K562 (cell line): ENCODE data around the gene GPR85. TPM values are rescaled to one million over a fixed set of nuclear protein-coding genes. Genes with fewer than 3 reads are reported as not detected.

ENCODE experiments used
- ARID1B ChIP-seq: fragments of 450-650 bp; IDR thresholded peaks from 2 replicates; pipeline ENCODE4 v1.6.1; 2016; ENCODE audit warnings: antibody characterized with exemption, mild to moderate bottlenecking, inconsistent platforms
- BRD4 ChIP-seq: fragments of 200-600 bp; sonication (generic); IDR thresholded peaks from 2 replicates; pipeline ENCODE4 v1.6.1; 2017; ENCODE audit warnings: inconsistent platforms
- COPS2 ChIP-seq: fragments of 450-650 bp; conservative IDR thresholded peaks from 2 replicates; pipeline ENCODE4 v1.6.1; 2016; ENCODE audit warnings: mild to moderate bottlenecking, moderate library complexity
- FOXA3 ChIP-seq, 2 experiments: fragments of 450-650 bp in 1 of 2; sonication (generic) in 1 of 2; formaldehyde crosslinking; IDR thresholded peaks in 1 of 2; conservative IDR thresholded peaks in 1 of 2; 2 replicates each; pipeline versions ENCODE4 v1.4.0 to v1.8.0; 2020 to 2022; ENCODE audit warnings: mild to moderate bottlenecking in 2 of 2, missing genetic modification reagents in 1 of 2
- IFI16 ChIP-seq: fragments of 250-450 bp; sonication (Bioruptor Pico); IDR thresholded peaks from 2 replicates; pipeline ENCODE4 v2.1.2; 2022; ENCODE audit warnings: mild to moderate bottlenecking, inconsistent platforms
- KDM2B ChIP-seq: fragments of 250-450 bp; sonication (Bioruptor Pico); IDR thresholded peaks from 2 replicates; pipeline ENCODE4 v1.8.0; 2021; ENCODE audit warnings: mild to moderate bottlenecking, moderate library complexity
- MAFK ChIP-seq: IDR thresholded peaks from 2 replicates; pipeline ENCODE4 v1.6.1; 2011; ENCODE audit warnings: low read length, improper control_type of control experiment
- MCM5 ChIP-seq: fragments of 450-650 bp; IDR thresholded peaks from 2 replicates; pipeline ENCODE4 v1.6.1; 2016; ENCODE audit warnings: low read depth
- RBM15 ChIP-seq: fragments of 200-400 bp; formaldehyde crosslinking; IDR thresholded peaks from 2 replicates; pipeline ENCODE4 v1.6.1; 2018; ENCODE audit warnings: mild to moderate bottlenecking, low read length, moderate library complexity; ENCODE audit not compliant: insufficient read depth
- RBM22 ChIP-seq: fragments of 200-400 bp; formaldehyde crosslinking; IDR thresholded peaks from 2 replicates; pipeline ENCODE4 v1.6.1; 2018; ENCODE audit warnings: low read length, low read depth; ENCODE audit not compliant: poor library complexity, severe bottlenecking
- SRSF7 ChIP-seq: fragments of 200-400 bp; formaldehyde crosslinking; optimal IDR thresholded peaks from 2 replicates; pipeline ENCODE3; 2017; ENCODE audit warnings: mild to moderate bottlenecking, low read depth, low read length
- TAF9B ChIP-seq: fragments of 450-650 bp; IDR thresholded peaks from 2 replicates; pipeline ENCODE4 v1.6.1; 2018; ENCODE audit warnings: mild to moderate bottlenecking; ENCODE audit not compliant: partially characterized antibody
- TRIM24 ChIP-seq, 2 experiments: fragments of 450-650 bp; IDR thresholded peaks; 2 replicates each; pipeline ENCODE4 v1.6.1; 2016
- ZNF134 ChIP-seq: fragments of 250-450 bp; sonication (Bioruptor Pico); conservative IDR thresholded peaks from 2 replicates; pipeline ENCODE4 v1.4.0; 2020
- ZNF217 ChIP-seq: sonication (generic); formaldehyde crosslinking; IDR thresholded peaks from 2 replicates; pipeline ENCODE4 v1.8.0; 2022; ENCODE audit warnings: mild to moderate bottlenecking, missing genetic modification reagents
- ZNF551 ChIP-seq: fragments of 250-450 bp; sonication (Bioruptor Pico); IDR thresholded peaks from 2 replicates; pipeline ENCODE4 v1.5.0; 2021; ENCODE audit warnings: mild to moderate bottlenecking, moderate library complexity
- ZNF75A ChIP-seq: fragments of 450-650 bp; formaldehyde crosslinking; IDR thresholded peaks from 2 replicates; pipeline ENCODE4 v1.4.0; 2020; ENCODE audit warnings: mild to moderate bottlenecking
- polyA plus RNA-seq, 8 experiments: library from polyadenylated mRNA; depleted of rRNA in 4 of 8; stranded (reverse) in 5 of 8; unstranded in 3 of 8; fragments of >200 nt; fragmentation: Nextera tagmentation in 2 of 8; fragmentation: Illumina TruSeq in 1 of 8; extraction: Ambion mirVana in 2 of 8; extraction: Trizol in 1 of 8; gene quantifications; 2 replicates each; pipeline versions ENCODE4 v1.2.1 to v1.2.3, GENCODE V29; 2011 to 2014; ENCODE audit warnings: inconsistent platforms in 1 of 8, missing spikeins in 1 of 8
- total RNA-seq, 7 experiments: library from RNA; depleted of rRNA in 6 of 7; stranded (reverse); fragments of >200 nt in 6 of 7; fragmentation: Illumina TruSeq in 2 of 7; extraction: Trizol in 2 of 7; gene quantifications; 2 replicates each; pipeline versions ENCODE4 v1.2.1 to v1.2.3, GENCODE V29; 2011 to 2021; ENCODE audit warnings: low replicate concordance in 1 of 7
- TF ChIP-seq, protein P1 (sequence below): sonication (generic); formaldehyde crosslinking; IDR thresholded peaks from 2 replicates; pipeline ENCODE4 v1.8.0; 2022; ENCODE audit warnings: mild to moderate bottlenecking, missing genetic modification reagents
- TF ChIP-seq, protein P2 (sequence below): fragments of 450-650 bp; formaldehyde crosslinking; IDR thresholded peaks from 2 replicates; pipeline ENCODE4 v1.4.0; 2020; ENCODE audit warnings: mild to moderate bottlenecking, moderate library complexity
- TF ChIP-seq, protein P3 (sequence below): fragments of 250-450 bp; sonication (Bioruptor Pico); IDR thresholded peaks from 2 replicates; pipeline ENCODE4 v1.4.0; 2020; ENCODE audit warnings: borderline replicate concordance
- TF ChIP-seq, protein P4 (sequence below): fragments of 450-650 bp; conservative IDR thresholded peaks from 2 replicates; pipeline ENCODE4 v1.6.1; 2016; ENCODE audit warnings: missing genetic modification characterization, low read depth, mild to moderate bottlenecking, missing compliant biosample characterization, moderate library complexity
- TF ChIP-seq, protein P5 (sequence below): sonication (generic); formaldehyde crosslinking; IDR thresholded peaks from 2 replicates; pipeline ENCODE4 v1.8.0; 2022; ENCODE audit warnings: missing genetic modification reagents, mild to moderate bottlenecking, borderline replicate concordance

Gene GPR85
- total and polyA plus RNA-seq, 9 of the 15 experiments (the other 6 are each of a cell fraction or from before 2014, with no cell fraction given) = 2.9 to 18.2 (median 4.0) TPM

DNA sequence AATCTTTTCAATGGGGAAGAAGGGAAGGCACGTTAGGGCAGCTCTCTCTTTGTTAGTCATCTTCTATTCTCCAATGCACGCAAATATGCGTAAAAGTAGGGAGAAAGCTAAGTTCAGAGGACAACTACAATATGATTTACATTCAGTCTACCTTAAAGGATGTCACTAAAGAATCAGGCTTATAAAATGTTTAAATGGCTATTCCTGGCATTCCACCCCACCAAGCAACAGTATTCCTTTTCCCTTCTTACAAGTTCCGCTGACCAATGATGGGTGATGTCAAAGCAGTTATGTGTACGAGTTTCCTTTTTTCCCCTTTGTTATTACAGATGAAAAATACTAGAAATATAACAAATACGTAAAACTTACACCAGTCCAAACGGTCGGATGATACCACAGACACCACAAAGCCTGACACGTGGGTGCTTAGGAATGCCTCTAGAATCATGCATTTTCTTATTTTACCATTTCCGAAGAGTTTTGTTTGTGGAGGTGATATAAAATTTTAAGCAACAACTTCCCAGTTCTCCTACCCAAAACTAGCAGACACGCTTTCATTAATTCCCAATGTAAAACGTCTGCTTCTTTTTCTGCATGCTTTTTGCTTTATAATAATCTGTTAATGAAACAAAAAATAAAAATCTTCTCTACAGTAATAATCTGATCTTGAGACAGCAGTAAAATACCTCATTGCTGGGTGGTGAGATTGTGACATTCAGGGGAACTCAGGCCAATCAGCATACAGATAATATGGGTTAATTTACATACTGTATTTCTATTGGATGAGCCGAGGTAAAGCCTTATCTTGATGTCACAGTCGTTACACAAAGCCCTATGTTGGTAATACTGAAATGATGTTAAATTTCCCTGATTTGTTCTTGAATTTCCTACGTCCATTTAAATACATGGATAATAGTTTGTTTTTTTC lies 708 bp upstream of the GPR85 start (continued):
- TF ChIP-seq ZNF134 = no peak
- TF ChIP-seq, protein P1, sequence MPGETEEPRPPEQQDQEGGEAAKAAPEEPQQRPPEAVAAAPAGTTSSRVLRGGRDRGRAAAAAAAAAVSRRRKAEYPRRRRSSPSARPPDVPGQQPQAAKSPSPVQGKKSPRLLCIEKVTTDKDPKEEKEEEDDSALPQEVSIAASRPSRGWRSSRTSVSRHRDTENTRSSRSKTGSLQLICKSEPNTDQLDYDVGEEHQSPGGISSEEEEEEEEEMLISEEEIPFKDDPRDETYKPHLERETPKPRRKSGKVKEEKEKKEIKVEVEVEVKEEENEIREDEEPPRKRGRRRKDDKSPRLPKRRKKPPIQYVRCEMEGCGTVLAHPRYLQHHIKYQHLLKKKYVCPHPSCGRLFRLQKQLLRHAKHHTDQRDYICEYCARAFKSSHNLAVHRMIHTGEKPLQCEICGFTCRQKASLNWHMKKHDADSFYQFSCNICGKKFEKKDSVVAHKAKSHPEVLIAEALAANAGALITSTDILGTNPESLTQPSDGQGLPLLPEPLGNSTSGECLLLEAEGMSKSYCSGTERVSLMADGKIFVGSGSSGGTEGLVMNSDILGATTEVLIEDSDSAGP (CRISPR knock-in tag) = no peak
- peak; percentile 42; the same call in 1 of the 2 replicates for TF ChIP-seq ZNF75A (CRISPR knock-in tag)
- TF ChIP-seq MCM5 = no peak
- TF ChIP-seq TAF9B = no peak
- TF ChIP-seq ARID1B = no peak; the same call in 1 of the 2 replicates
- no peak for TF ChIP-seq RBM22
- TF ChIP-seq, protein P2, sequence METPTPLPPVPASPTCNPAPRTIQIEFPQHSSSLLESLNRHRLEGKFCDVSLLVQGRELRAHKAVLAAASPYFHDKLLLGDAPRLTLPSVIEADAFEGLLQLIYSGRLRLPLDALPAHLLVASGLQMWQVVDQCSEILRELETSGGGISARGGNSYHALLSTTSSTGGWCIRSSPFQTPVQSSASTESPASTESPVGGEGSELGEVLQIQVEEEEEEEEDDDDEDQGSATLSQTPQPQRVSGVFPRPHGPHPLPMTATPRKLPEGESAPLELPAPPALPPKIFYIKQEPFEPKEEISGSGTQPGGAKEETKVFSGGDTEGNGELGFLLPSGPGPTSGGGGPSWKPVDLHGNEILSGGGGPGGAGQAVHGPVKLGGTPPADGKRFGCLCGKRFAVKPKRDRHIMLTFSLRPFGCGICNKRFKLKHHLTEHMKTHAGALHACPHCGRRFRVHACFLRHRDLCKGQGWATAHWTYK (CRISPR knock-in tag) = no peak
- no peak for TF ChIP-seq BRD4
- no peak for TF ChIP-seq TRIM24 (IDR thresholded peaks at IDR 0.05)
- TF ChIP-seq ZNF217 = no peak
- no peak for TF ChIP-seq COPS2
- TF ChIP-seq SRSF7 = no peak
- TF ChIP-seq IFI16 (CRISPR knock-in tag) = no peak
- TF ChIP-seq RBM15 = no peak
- no peak for TF ChIP-seq KDM2B (CRISPR knock-in tag)
- TF ChIP-seq, protein P3, sequence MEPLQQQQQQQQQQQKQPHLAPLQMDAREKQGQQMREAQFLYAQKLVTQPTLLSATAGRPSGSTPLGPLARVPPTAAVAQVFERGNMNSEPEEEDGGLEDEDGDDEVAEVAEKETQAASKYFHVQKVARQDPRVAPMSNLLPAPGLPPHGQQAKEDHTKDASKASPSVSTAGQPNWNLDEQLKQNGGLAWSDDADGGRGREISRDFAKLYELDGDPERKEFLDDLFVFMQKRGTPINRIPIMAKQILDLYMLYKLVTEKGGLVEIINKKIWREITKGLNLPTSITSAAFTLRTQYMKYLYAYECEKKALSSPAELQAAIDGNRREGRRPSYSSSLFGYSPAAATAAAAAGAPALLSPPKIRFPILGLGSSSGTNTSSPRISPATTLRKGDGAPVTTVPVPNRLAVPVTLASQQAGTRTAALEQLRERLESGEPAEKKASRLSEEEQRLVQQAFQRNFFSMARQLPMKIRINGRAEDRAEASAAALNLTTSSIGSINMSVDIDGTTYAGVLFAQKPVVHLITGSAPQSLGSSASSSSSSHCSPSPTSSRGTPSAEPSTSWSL (CRISPR knock-in tag) = no peak
- TF ChIP-seq, protein P4, sequence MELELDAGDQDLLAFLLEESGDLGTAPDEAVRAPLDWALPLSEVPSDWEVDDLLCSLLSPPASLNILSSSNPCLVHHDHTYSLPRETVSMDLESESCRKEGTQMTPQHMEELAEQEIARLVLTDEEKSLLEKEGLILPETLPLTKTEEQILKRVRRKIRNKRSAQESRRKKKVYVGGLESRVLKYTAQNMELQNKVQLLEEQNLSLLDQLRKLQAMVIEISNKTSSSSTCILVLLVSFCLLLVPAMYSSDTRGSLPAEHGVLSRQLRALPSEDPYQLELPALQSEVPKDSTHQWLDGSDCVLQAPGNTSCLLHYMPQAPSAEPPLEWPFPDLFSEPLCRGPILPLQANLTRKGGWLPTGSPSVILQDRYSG (tag) = no peak
- no peak for TF ChIP-seq ZNF551 (CRISPR knock-in tag)
- no peak for TF ChIP-seq FOXA3 (CRISPR knock-in tag; conservative IDR thresholded peaks at IDR 0.05 in 1 of 2, IDR thresholded peaks at IDR 0.05 in 1 of 2)
- TF ChIP-seq MAFK = no peak
- TF ChIP-seq, protein P5, sequence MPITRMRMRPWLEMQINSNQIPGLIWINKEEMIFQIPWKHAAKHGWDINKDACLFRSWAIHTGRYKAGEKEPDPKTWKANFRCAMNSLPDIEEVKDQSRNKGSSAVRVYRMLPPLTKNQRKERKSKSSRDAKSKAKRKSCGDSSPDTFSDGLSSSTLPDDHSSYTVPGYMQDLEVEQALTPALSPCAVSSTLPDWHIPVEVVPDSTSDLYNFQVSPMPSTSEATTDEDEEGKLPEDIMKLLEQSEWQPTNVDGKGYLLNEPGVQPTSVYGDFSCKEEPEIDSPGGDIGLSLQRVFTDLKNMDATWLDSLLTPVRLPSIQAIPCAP = no peak
